IMR-90 (cell line): ENCODE data around the gene UGT1A10. TPM values are rescaled to one million over a fixed set of nuclear protein-coding genes. Genes with fewer than 3 reads are reported as not detected.
A peak's percentile ranks its signal among the peaks of the same experiment; 100 is the strongest.

Experiments used
- ATAC-seq: fragments of 200-7000 bp; cut with Tn5 transposase; 2 replicates; pipeline ENCODE4 v1.9.1; 2020; ENCODE audit warnings: low read depth, mild to moderate bottlenecking, moderate library complexity
- BruUV-seq: library from RNA; stranded (reverse); fragments of 400-500 nt; replicated peaks from 2 replicates; lab custom pipeline; 2021; lab: Mats Ljungman, UMichigan
- CTCF ChIA-PET: fragments of 300-600 bp; formaldehyde crosslinking; extraction: SDS; loops from one replicate; lab custom pipeline; 2021; ENCODE audit warnings: antibody characterized with exemption; lab: Yijun Ruan, JAX
- POLR2A ChIA-PET: fragments of 300-600 bp; sonication (Branson Sonifier 250); formaldehyde crosslinking; loops from one replicate; lab custom pipeline; 2022; ENCODE audit warnings: antibody characterized with exemption; ENCODE audit not compliant: unreplicated experiment; lab: Charles Lee
- DNase-seq: peaks from one replicate; pipeline ENCODE4 v3.0.0; 2013
- H2AFZ ChIP-seq: replicated peaks from 2 replicates; pipeline ENCODE3; 2013; ENCODE audit warnings: low read length, mild to moderate bottlenecking; ENCODE audit not compliant: poor library complexity
- H2AK5ac ChIP-seq: 2 replicates; pipeline ENCODE4 v1.6.1; 2013; ENCODE audit warnings: low read depth, low read length, inconsistent platforms
- H2AK9ac ChIP-seq: replicated peaks from 2 replicates; pipeline ENCODE3; 2013; ENCODE audit warnings: mild to moderate bottlenecking, low read depth, low read length, moderate library complexity; ENCODE audit not compliant: poor library complexity
- H2BK120ac ChIP-seq: 2 replicates; pipeline ENCODE4 v1.6.1; 2013; ENCODE audit warnings: low read depth, low read length, inconsistent platforms
- H2BK15ac ChIP-seq: 3 replicates; pipeline ENCODE4 v1.6.1; 2013; ENCODE audit warnings: low read depth, low read length, inconsistent platforms
- H2BK20ac ChIP-seq: 2 replicates; pipeline ENCODE4 v1.6.1; 2013; ENCODE audit warnings: low read depth, mild to moderate bottlenecking, inconsistent platforms, low read length, moderate library complexity
- H2BK5ac ChIP-seq: 2 replicates; pipeline ENCODE4 v1.6.1; 2013; ENCODE audit warnings: mild to moderate bottlenecking, low read depth, low read length, inconsistent platforms; ENCODE audit not compliant: poor library complexity, severe bottlenecking
- H3K14ac ChIP-seq: replicated peaks from 2 replicates; pipeline ENCODE4 v1.6.1; 2013; ENCODE audit warnings: low read depth, low read length, inconsistent platforms
- H3K18ac ChIP-seq: 2 replicates; pipeline ENCODE4 v1.6.1; 2013; ENCODE audit warnings: low read depth, low read length, control low read depth
- H3K23ac ChIP-seq: 2 replicates; pipeline ENCODE4 v1.6.1; 2013; ENCODE audit warnings: low read depth, low read length, inconsistent platforms
- H3K27ac ChIP-seq: 2 replicates; pipeline ENCODE4 v1.5.1; 2013; ENCODE audit warnings: mild to moderate bottlenecking, control low read depth, low read length; ENCODE audit not compliant: insufficient read depth
- H3K27me3 ChIP-seq: 2 replicates; pipeline ENCODE4 v1.6.1; 2013; ENCODE audit warnings: low read length; ENCODE audit not compliant: control insufficient read depth, insufficient read depth
- H3K36me3 ChIP-seq: 2 replicates; pipeline ENCODE4 v1.6.1; 2013; ENCODE audit warnings: low read length, mixed read lengths; ENCODE audit not compliant: control insufficient read depth, insufficient read depth
- H3K4ac ChIP-seq: 2 replicates; pipeline ENCODE4 v1.6.1; 2013; ENCODE audit warnings: low read depth, low read length, inconsistent platforms
- H3K4me1 ChIP-seq: 2 replicates; pipeline ENCODE4 v1.6.1; 2013; ENCODE audit warnings: low read length, mixed read lengths; ENCODE audit not compliant: control insufficient read depth, insufficient read depth
- H3K4me2 ChIP-seq: 2 replicates; pipeline ENCODE4 v1.6.1; 2013; ENCODE audit warnings: low read depth, mild to moderate bottlenecking, control low read depth, low read length, moderate library complexity
- H3K4me3 ChIP-seq: 2 replicates; pipeline ENCODE4 v1.5.1; 2013; ENCODE audit warnings: low read depth, mild to moderate bottlenecking, control low read depth, low read length, moderate library complexity; ENCODE audit not compliant: insufficient read depth
- H3K56ac ChIP-seq: 2 replicates; pipeline ENCODE4 v1.6.1; 2013; ENCODE audit warnings: low read length, inconsistent platforms; ENCODE audit not compliant: insufficient read depth; ENCODE audit errors: extremely low read depth
- H3K79me1 ChIP-seq, 2 experiments: 2 replicates each; pipeline ENCODE4 v1.6.1; 2013; ENCODE audit warnings: low read length in 2 of 2, inconsistent platforms in 1 of 2, low read depth in 1 of 2
- H3K9ac ChIP-seq: 2 replicates; pipeline ENCODE4 v1.6.1; 2013; ENCODE audit warnings: low read depth, low read length, control low read depth
- H3K9me1 ChIP-seq: 2 replicates; pipeline ENCODE4 v1.6.1; 2013; ENCODE audit warnings: low read length, inconsistent platforms; ENCODE audit not compliant: insufficient read depth
- H3K9me3 ChIP-seq: 2 replicates; pipeline ENCODE4 v1.6.1; 2013; ENCODE audit warnings: low read length; ENCODE audit not compliant: control insufficient read depth, insufficient read depth
- H4K20me1 ChIP-seq: 2 replicates; pipeline ENCODE4 v1.6.1; 2013; ENCODE audit warnings: low read length, inconsistent platforms; ENCODE audit not compliant: insufficient read depth
- H4K5ac ChIP-seq: 2 replicates; pipeline ENCODE4 v1.6.1; 2013; ENCODE audit warnings: mild to moderate bottlenecking, low read depth, low read length, control low read depth
- H4K8ac ChIP-seq, 2 experiments: 2 replicates each; pipeline ENCODE4 v1.6.1; 2013; ENCODE audit warnings: low read depth in 2 of 2, low read length in 2 of 2, control low read depth in 1 of 2, inconsistent platforms in 1 of 2
- H4K91ac ChIP-seq: 2 replicates; pipeline ENCODE4 v1.6.1; 2013; ENCODE audit warnings: low read depth, low read length, inconsistent platforms; ENCODE audit not compliant: insufficient read depth
- BHLHE40 ChIP-seq: fragments of 150-350 bp; IDR thresholded peaks from 2 replicates; pipeline ENCODE4 v1.6.1; 2016; ENCODE audit warnings: mild to moderate bottlenecking, low read depth, low read length
- CEBPB ChIP-seq: IDR thresholded peaks from 2 replicates; pipeline ENCODE4 v1.6.1; 2012; ENCODE audit warnings: low read depth, low read length, improper control_type of control experiment
- CHD1 ChIP-seq: IDR thresholded peaks from 2 replicates; pipeline ENCODE4 v1.6.1; 2012; ENCODE audit warnings: low read depth, low read length, improper control_type of control experiment
- CTCF ChIP-seq: conservative IDR thresholded peaks from 2 replicates; pipeline ENCODE4 v1.5.1; 2012; ENCODE audit warnings: mild to moderate bottlenecking, low read depth, low read length, improper control_type of control experiment
- ELK1 ChIP-seq: fragments of 150-350 bp; IDR thresholded peaks from 2 replicates; pipeline ENCODE4 v1.6.1; 2016; ENCODE audit warnings: low read depth, mild to moderate bottlenecking, low read length, moderate library complexity, borderline replicate concordance
- FOS ChIP-seq: fragments of 150-350 bp; IDR thresholded peaks from 2 replicates; pipeline ENCODE4 v1.6.1; 2016; ENCODE audit warnings: low read depth, low read length
- MAFK ChIP-seq: IDR thresholded peaks from 2 replicates; pipeline ENCODE4 v1.6.1; 2012; ENCODE audit warnings: low read depth, low read length, improper control_type of control experiment
- MAZ ChIP-seq: IDR thresholded peaks from 2 replicates; pipeline ENCODE4 v1.6.1; 2012; ENCODE audit warnings: low read depth, mild to moderate bottlenecking, low read length, improper control_type of control experiment, moderate library complexity, borderline replicate concordance
- MXI1 ChIP-seq: IDR thresholded peaks from 2 replicates; pipeline ENCODE4 v1.6.1; 2012; ENCODE audit warnings: low read depth, mild to moderate bottlenecking, low read length, moderate library complexity, borderline replicate concordance
- NFE2L2 ChIP-seq: fragments of 150-350 bp; IDR thresholded peaks from 2 replicates; pipeline ENCODE4 v1.6.1; 2016; ENCODE audit warnings: low read depth, mild to moderate bottlenecking, low read length
- POLR2A ChIP-seq: IDR thresholded peaks from 2 replicates; pipeline ENCODE4 v1.6.1; 2012; ENCODE audit warnings: mild to moderate bottlenecking, low read depth, low read length
- RAD21 ChIP-seq: IDR thresholded peaks from 2 replicates; pipeline ENCODE4 v1.6.1; 2012; ENCODE audit warnings: low read length, improper control_type of control experiment
- RCOR1 ChIP-seq: IDR thresholded peaks from 2 replicates; pipeline ENCODE4 v1.6.1; 2012; ENCODE audit warnings: mild to moderate bottlenecking, low read length, improper control_type of control experiment; ENCODE audit not compliant: insufficient replicate concordance
- RFX5 ChIP-seq: IDR thresholded peaks from 2 replicates; pipeline ENCODE4 v1.8.0; 2012; ENCODE audit warnings: low read depth, mild to moderate bottlenecking, low read length, moderate library complexity
- SMC3 ChIP-seq: fragments of 150-350 bp; IDR thresholded peaks from 2 replicates; pipeline ENCODE4 v1.6.1; 2016; ENCODE audit warnings: low read depth, mild to moderate bottlenecking, antibody characterized with exemption, low read length, moderate library complexity
- USF2 ChIP-seq: fragments of 150-350 bp; IDR thresholded peaks from 2 replicates; pipeline ENCODE4 v1.6.1; 2017; ENCODE audit warnings: mild to moderate bottlenecking, antibody characterized with exemption, low read length, low read depth
- WGBS, 2 experiments: methylation state at CpG; one replicate each; pipeline versions ENCODE4 v1.1.5 to v1.1.7; 2013; ENCODE audit warnings: missing lambda C conversion rate in 2 of 2; ENCODE audit not compliant: insufficient read length in 1 of 2; ENCODE audit errors: extremely low coverage in 2 of 2; 5-methylcytosine and 5-hydroxymethylcytosine counted together
- dilution Hi-C: fragments of 300-500 bp; cut with HindIII; formaldehyde crosslinking; loops from one replicate; pipeline ENCODE4 v1.14.3; 2018; ENCODE audit warnings: low sequenced_read_pairs; ENCODE audit not compliant: unreplicated experiment
- in situ Hi-C: fragments of 300-500 bp; cut with MboI; formaldehyde crosslinking; loops from 3 replicates; pipeline ENCODE4 v1.14.3; 2019; ENCODE audit warnings: low sequenced_read_pairs, inconsistent platforms, mixed read lengths
- intact Hi-C: fragments of 100-400 bp; cut with micrococcal nuclease; formaldehyde crosslinking; loops from 2 replicates; pipeline ENCODE4 v1.10.0; 2022
- polyA plus RNA-seq, 3 experiments: library from polyadenylated mRNA; depleted of rRNA; stranded (reverse); fragments of >200 nt; gene quantifications; 2 replicates each; pipeline ENCODE4 v1.2.3, GENCODE V29; 2012; ENCODE audit warnings: low replicate concordance in 1 of 3
- total RNA-seq: library from RNA; depleted of rRNA; stranded (reverse); fragments of >200 nt; gene quantifications from 2 replicates; pipeline ENCODE4 v1.2.3, GENCODE V29; 2012

UGT1A10 gene
- total and polyA plus RNA-seq, 2 of the 4 experiments (the other 2 are of a cell fraction): not detected

GRCh38 chr2:233698740-233699139, 62.5 kb downstream of the UGT1A10 start:
- BruUV-seq: no TSS peak

More at GRCh38 chr2:233698740-233699139, 62.5 kb downstream of the UGT1A10 start:
- ATAC-seq (no peak), DNase-seq (no peak)
- H3K27ac ChIP-seq: no peak overlapping the region
- H3K14ac ChIP-seq: no peak overlapping the region
- no peaks in the 10 kb centered on the region for H3K9me1 ChIP-seq
- POLR2A ChIA-PET: no interaction called here
- TF ChIP-seq CTCF (no peak), MXI1 (no peak), SMC3 (no peak), BHLHE40 (no peak), RFX5 (no peak), MAFK (no peak), RAD21 (no peak), POLR2A (no peak), ELK1 (no peak), USF2 (no peak), RCOR1 (no peak), CHD1 (no peak), NFE2L2 (no peak), CEBPB (no peak), FOS (no peak), MAZ (no peak)
- no peak overlapping the region for H3K4ac ChIP-seq
- no peak overlapping the region for H2BK20ac ChIP-seq
- H3K23ac ChIP-seq: no peak overlapping the region
- WGBS, 2 experiments: no CpG with 5 or more reads among the region's 4 CpGs
- H3K4me1 ChIP-seq: peaks cover 4% of the 10 kb centered on the region
- H3K56ac ChIP-seq: no peak overlapping the region
- H3K9ac ChIP-seq: no peak overlapping the region
- dilution Hi-C loops: no loop called here
- no peaks in the 10 kb centered on the region for H3K79me1 ChIP-seq
- no peaks in the 10 kb centered on the region for H3K36me3 ChIP-seq
- no peak overlapping the region for H3K4me3 ChIP-seq
- no peak overlapping the region for H3K4me2 ChIP-seq
- no peak overlapping the region for H2BK15ac ChIP-seq
- H4K20me1 ChIP-seq: no peaks in the 10 kb centered on the region
- H2AFZ ChIP-seq: no peak overlapping the region
- no peaks in the 10 kb centered on the region for H3K27me3 ChIP-seq
- in situ Hi-C loops: no loop called here
- peak overlapping the region; percentile 20; the same call in 1 of the 2 replicates for H4K91ac ChIP-seq
- H2BK5ac ChIP-seq: no peak overlapping the region
- H4K8ac ChIP-seq: no peak overlapping the region
- intact Hi-C loops: no loop called here
- H2AK9ac ChIP-seq: no peak overlapping the region
- H2AK5ac ChIP-seq: no peak overlapping the region
- CTCF ChIA-PET: no interaction called here
- peak overlapping the region; percentile 78 for H3K18ac ChIP-seq
- H2BK120ac ChIP-seq: no peak overlapping the region
- no peaks in the 10 kb centered on the region for H3K9me3 ChIP-seq
- peak overlapping the region; percentile 48; the same call in 1 of the 2 replicates for H4K5ac ChIP-seq
